Stimulated activated CD4-positive, alpha-beta T cell treated with anti-CD3 and anti-CD28 coated beads, Interleukin-1b, Interleukin-23, amount 100 ng/mL, for 24 hours (primary cell): ENCODE measurements around the gene EFS.

ENCODE experiments used
- DNase-seq, 4 experiments: peaks; one replicate each; pipeline ENCODE4 v3.0.0-alpha.2; 2020; ENCODE audit warnings: low read depth in 4 of 4, low spot score in 1 of 4

Gene EFS

DNA sequence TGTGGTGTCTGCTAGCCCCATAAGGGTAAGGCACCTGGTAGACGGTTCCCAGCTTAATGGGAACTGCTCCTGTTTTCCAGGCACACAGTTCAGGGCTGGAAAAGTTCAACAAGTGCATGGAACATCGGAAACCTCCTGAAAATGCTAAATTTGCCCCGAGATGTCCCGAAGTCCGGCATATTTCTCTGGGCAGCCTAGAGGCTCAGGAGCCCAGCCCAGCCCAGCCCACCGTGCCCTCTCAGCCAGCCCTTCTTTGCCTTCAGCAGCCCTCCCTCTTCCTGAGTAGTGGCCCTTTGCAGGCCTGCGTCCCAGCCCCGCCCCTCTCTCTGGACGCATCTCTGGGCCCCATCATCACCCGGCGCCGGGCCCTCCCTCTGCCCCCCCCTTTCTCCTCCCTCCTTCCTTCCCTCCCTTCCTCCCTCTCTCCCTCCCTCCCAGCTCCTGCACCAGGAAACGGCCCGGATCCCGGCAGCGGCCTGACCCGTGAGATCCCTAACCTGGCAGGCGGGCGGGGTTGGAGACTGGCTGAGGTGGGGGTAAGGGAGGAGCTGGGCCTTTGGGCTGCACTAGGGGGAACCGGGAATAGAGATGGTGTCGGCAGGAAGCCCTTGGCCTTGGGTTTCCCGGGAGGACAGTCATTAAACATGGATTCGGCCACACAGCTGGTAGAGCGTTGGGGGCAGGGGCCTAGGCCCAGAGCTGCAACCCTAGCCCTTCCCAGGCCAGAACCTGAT lies 58.4 kb downstream of the EFS start, which contains the start of gene BCL2L2:
Gene BCL2L2, plus strand, starts transcription at position 422 of the 734 bp plus-strand sequence. CDS start 935 bp downstream, outside the sequence.
- no peak for DNase-seq
